ENCODE data around the gene MAPK8IP3.

The MAPK8IP3 gene

GRCh38 chr16:1745900-1746692 lies 40.1 kb downstream of the MAPK8IP3 start:
- DNase-seq (ENCODE audit: low read depth) = no peak
- no peak for TF ChIP-seq CTCF (IDR thresholded peaks at IDR 0.05; ENCODE audit: control insufficient read depth, extremely low read depth, insufficient read depth)
- no peak overlapping the region for H3K4me3 ChIP-seq (ENCODE audit: low read depth, low read length)

- H3K4me3 ChIP-seq (ENCODE audit: low read depth, low read length) = no peak overlapping the region
- DNase-seq (ENCODE audit: low read depth) = no peak
- TF ChIP-seq CTCF (IDR thresholded peaks at IDR 0.05; ENCODE audit: control insufficient read depth, extremely low read depth, insufficient read depth) = no peak
Observed at GRCh38 chr16:1746693-1747195, 40.7 kb downstream of the MAPK8IP3 start.

GRCh38 chr16:1747934-1748333 lies 41.9 kb downstream of the MAPK8IP3 start:
- TF ChIP-seq CTCF (IDR thresholded peaks at IDR 0.05; ENCODE audit: control insufficient read depth, extremely low read depth, insufficient read depth) = no peak
- DNase-seq (ENCODE audit: low read depth) = no peak
- H3K4me3 ChIP-seq (ENCODE audit: low read depth, low read length) = no peak overlapping the region

GRCh38 chr16:1749152-1750117 lies 43.4 kb downstream of the MAPK8IP3 start:
- no peak overlapping the region for H3K4me3 ChIP-seq (ENCODE audit: low read depth, low read length)
- no peak for TF ChIP-seq CTCF (IDR thresholded peaks at IDR 0.05; ENCODE audit: control insufficient read depth, extremely low read depth, insufficient read depth)
- DNase-seq (ENCODE audit: low read depth) = no peak

- DNase-seq (ENCODE audit: low read depth) = no peak
- H3K4me3 ChIP-seq (ENCODE audit: low read depth, low read length) = no peak overlapping the region
- TF ChIP-seq CTCF (IDR thresholded peaks at IDR 0.05; ENCODE audit: control insufficient read depth, extremely low read depth, insufficient read depth) = no peak
Observed at GRCh38 chr16:1751946-1752345, 46.0 kb downstream of the MAPK8IP3 start.

- no peak for TF ChIP-seq CTCF (IDR thresholded peaks at IDR 0.05; ENCODE audit: control insufficient read depth, extremely low read depth, insufficient read depth)
- DNase-seq (ENCODE audit: low read depth) = no peak
Observed at GRCh38 chr16:1752853-1753252, 46.9 kb downstream of the MAPK8IP3 start.

More at GRCh38 chr16:1752853-1753252, 46.9 kb downstream of the MAPK8IP3 start:
- H3K4me3 ChIP-seq (ENCODE audit: low read depth, low read length) = no peak overlapping the region

Data from LNCaP clone FGC (cell line).